CD14-positive monocyte (primary cell): Measurements from ENCODE around the gene OR51I1. TPM values are rescaled to one million over a fixed set of nuclear protein-coding genes. Genes with fewer than 3 reads are reported as not detected.

Experiments used
- DNase-seq, 3 donors: peaks; one replicate each; pipeline ENCODE4 v3.0.0-alpha.2; 2011 to 2022
- H2AFZ ChIP-seq: 2 replicates; pipeline ENCODE4 v1.6.0; 2012; ENCODE audit warnings: mild to moderate bottlenecking, low read depth, low read length, inconsistent platforms; ENCODE audit not compliant: insufficient read depth, poor library complexity, severe bottlenecking
- H3K27ac ChIP-seq, 2 donors: 1 replicate in 1 of 2; 2 replicates in 1 of 2; pipeline ENCODE4 v1.5.1; 2012 to 2013; ENCODE audit warnings: low read length in 2 of 2, control low read depth in 1 of 2, inconsistent platforms in 1 of 2, low read depth in 1 of 2, mild to moderate bottlenecking in 1 of 2
- H3K27me3 ChIP-seq, 2 donors: one replicate each; pipeline versions ENCODE4 v1.6.0 to v1.6.1; 2011 to 2013; ENCODE audit warnings: low read length in 2 of 2; ENCODE audit not compliant: control insufficient read depth in 2 of 2, insufficient read depth in 2 of 2
- H3K36me3 ChIP-seq, 2 donors: replicated peaks in 1 of 2; 1 replicate in 1 of 2; 2 replicates in 1 of 2; pipeline versions ENCODE4 v1.5.1 to v1.6.1; 2012 to 2013; ENCODE audit warnings: low read length in 2 of 2, control low read depth in 1 of 2, inconsistent platforms in 1 of 2, mild to moderate bottlenecking in 1 of 2; ENCODE audit not compliant: insufficient read depth in 2 of 2, control insufficient read depth in 1 of 2
- H3K4me1 ChIP-seq, 2 donors: 1 replicate in 1 of 2; 2 replicates in 1 of 2; pipeline versions ENCODE4 v1.5.1 to v1.6.1; 2012 to 2013; ENCODE audit warnings: low read length in 2 of 2, control low read depth in 1 of 2, inconsistent platforms in 1 of 2, mild to moderate bottlenecking in 1 of 2, moderate library complexity in 1 of 2; ENCODE audit not compliant: insufficient read depth in 2 of 2, control insufficient read depth in 1 of 2
- H3K4me2 ChIP-seq: replicated peaks from 2 replicates; pipeline ENCODE3; 2012; ENCODE audit warnings: low read length, moderate library complexity, mild to moderate bottlenecking; ENCODE audit not compliant: poor library complexity, severe bottlenecking; ENCODE audit errors: extremely low read depth
- H3K4me3 ChIP-seq, 3 experiments: fragments of 200-600 bp in 1 of 3; sonication (generic) in 1 of 3; replicated peaks in 1 of 3; 1 replicate in 2 of 3; 2 replicates in 1 of 3; pipeline ENCODE4 v1.5.1; 2011 to 2013; ENCODE audit warnings: low read length in 3 of 3, mild to moderate bottlenecking in 3 of 3, control low read depth in 2 of 3, low read depth in 2 of 3, inconsistent platforms in 1 of 3, moderate library complexity in 1 of 3
- H3K79me2 ChIP-seq: 2 replicates; pipeline ENCODE4 v1.6.0; 2012; ENCODE audit warnings: mild to moderate bottlenecking, control low read depth, inconsistent platforms, low read length, moderate library complexity; ENCODE audit not compliant: insufficient read depth
- H3K9ac ChIP-seq: 2 replicates; pipeline ENCODE4 v1.6.0; 2017; ENCODE audit warnings: low read length, mild to moderate bottlenecking; ENCODE audit not compliant: insufficient read depth, poor library complexity, severe bottlenecking
- H3K9me3 ChIP-seq, 2 donors: replicated peaks in 1 of 2; 1 replicate in 1 of 2; 2 replicates in 1 of 2; pipeline versions ENCODE4 v1.5.1 to v1.6.1; 2012 to 2013; ENCODE audit warnings: low read length in 2 of 2, control low read depth in 1 of 2; ENCODE audit not compliant: control insufficient read depth in 1 of 2, insufficient read depth in 1 of 2
- H4K20me1 ChIP-seq: 2 replicates; pipeline ENCODE4 v1.6.0; 2012; ENCODE audit warnings: mild to moderate bottlenecking, low read length, control low read depth, moderate library complexity; ENCODE audit not compliant: insufficient read depth
- H3K27ac Mint-ChIP-seq, 7 donors: one replicate each; pipeline ENCODE4 v1.8.0; 2020; ENCODE audit warnings: mild to moderate bottlenecking in 7 of 7, mixed read lengths in 7 of 7, moderate library complexity in 6 of 7, inconsistent platforms in 2 of 7
- H3K27me3 Mint-ChIP-seq, 3 donors: one replicate each; pipeline ENCODE4 v1.8.0; 2021 to 2022; ENCODE audit warnings: low read depth in 3 of 3, mild to moderate bottlenecking in 3 of 3, mixed read lengths in 3 of 3, moderate library complexity in 3 of 3, inconsistent platforms in 1 of 3
- H3K36me3 Mint-ChIP-seq, 2 donors: one replicate each; pipeline ENCODE4 v1.8.0; 2020; ENCODE audit warnings: mixed read lengths in 2 of 2, inconsistent platforms in 1 of 2, mild to moderate bottlenecking in 1 of 2
- H3K4me1 Mint-ChIP-seq: one replicate; pipeline ENCODE4 v1.8.0; 2020; ENCODE audit warnings: mild to moderate bottlenecking, mixed read lengths
- H3K4me3 Mint-ChIP-seq, 2 donors: one replicate each; pipeline ENCODE4 v1.8.0; 2020; ENCODE audit warnings: mild to moderate bottlenecking in 2 of 2, mixed read lengths in 2 of 2, moderate library complexity in 1 of 2
- H3K9me3 Mint-ChIP-seq, 7 donors: one replicate each; pipeline ENCODE4 v1.8.0; 2020 to 2022; ENCODE audit warnings: mixed read lengths in 7 of 7, mild to moderate bottlenecking in 6 of 7, moderate library complexity in 6 of 7, inconsistent platforms in 2 of 7
- CTCF ChIP-seq: fragments of 200-600 bp; IDR thresholded peaks from one replicate; pipeline ENCODE4 v1.8.0; 2022; ENCODE audit warnings: antibody characterized with exemption, mild to moderate bottlenecking
- WGBS: methylation state at CpG from one replicate; pipeline ENCODE4 v1.1.5; 2013; ENCODE audit warnings: missing lambda C conversion rate; ENCODE audit not compliant: insufficient coverage; 5-methylcytosine and 5-hydroxymethylcytosine counted together
- intact Hi-C, 2 donors: fragments of 100-400 bp; cut with micrococcal nuclease; formaldehyde crosslinking; loops; one replicate each; pipeline versions ENCODE4 v1.15.0 to v1.15.1; 2023
- polyA plus RNA-seq, 3 donors: library from polyadenylated mRNA; depleted of rRNA in 1 of 3; unstranded in 2 of 3; stranded (reverse) in 1 of 3; fragments of 300-500 nt in 2 of 3; fragments of >200 nt in 1 of 3; fragmentation: Illumina TruSeq in 2 of 3; gene quantifications; 1 replicate in 2 of 3; 2 replicates in 1 of 3; pipeline ENCODE4 v1.2.3, GENCODE V29; 2012 to 2021

OR51I1 gene
- polyA plus RNA-seq, 3 donors = not detected

- H3K27ac ChIP-seq = no peak within 1 kb of the TSS
- DNase-seq = no peak
- Mint-ChIP-seq H3K9me3 (peaks cover 0 to 6% (median 2%) of the 10 kb centered on the region in 7 donors), H3K27ac (no peak within 1 kb of the TSS), H3K36me3 (no peaks in the 10 kb centered on the region), H3K4me1 (no peaks in the 10 kb centered on the region), H3K27me3 (peaks cover 0 to 8% (median 2%) of the 10 kb centered on the region in 3 donors), H3K4me3 (no peak within 1 kb of the TSS)
- no CpG with 5 or more reads among the region's 1 CpG for WGBS
- no peaks in the 10 kb centered on the region for H4K20me1 ChIP-seq
- no peaks in the 10 kb centered on the region for H3K27me3 ChIP-seq
- no peaks in the 10 kb centered on the region for H3K4me1 ChIP-seq
- no peak within 1 kb of the TSS for H3K9ac ChIP-seq
- no peak for TF ChIP-seq CTCF
- no peaks in the 10 kb centered on the region for H3K79me2 ChIP-seq
- H3K4me3 ChIP-seq = no peak within 1 kb of the TSS
- H2AFZ ChIP-seq = no peak within 1 kb of the TSS
- no peaks in the 10 kb centered on the region for H3K9me3 ChIP-seq
- no peak within 1 kb of the TSS for H3K4me2 ChIP-seq
- no peaks in the 10 kb centered on the region for H3K36me3 ChIP-seq
- intact Hi-C loops = no loop called here
These were observed 19.5 kb downstream of the OR51I1 start, which contains the start of gene OR51Q1 for GRCh38 chr11:5421811-5422210. TSS of gene OR51Q1 (plus strand) at chr11:5422111. CDS start at chr11:5422201, 90 bp downstream.

- peaks cover 0 to 6% (median 2%) of the 10 kb centered on the region in 7 donors for H3K9me3 Mint-ChIP-seq
- 84% methylated on average over 4 of the region's 5 CpGs for WGBS
- Histone ChIP-seq H3K9me3 (no peaks in the 10 kb centered on the region), H3K4me3 (no peak overlapping the region), H4K20me1 (no peaks in the 10 kb centered on the region), H2AFZ (no peak overlapping the region), H3K27me3 (no peaks in the 10 kb centered on the region), H3K36me3 (no peaks in the 10 kb centered on the region), H3K4me2 (no peak overlapping the region), H3K27ac (no peak overlapping the region), H3K79me2 (no peaks in the 10 kb centered on the region), H3K9ac (no peak overlapping the region), H3K4me1 (no peaks in the 10 kb centered on the region)
- no peak for DNase-seq
- no peaks in the 10 kb centered on the region for H3K4me1 Mint-ChIP-seq
- no peaks in the 10 kb centered on the region for H3K36me3 Mint-ChIP-seq
- intact Hi-C loops = no loop called here
- peaks cover 0 to 7% (median 2%) of the 10 kb centered on the region in 3 donors for H3K27me3 Mint-ChIP-seq
- no peak for TF ChIP-seq CTCF
- no peak overlapping the region for H3K4me3 Mint-ChIP-seq
- no peak overlapping the region for H3K27ac Mint-ChIP-seq
These were observed 20.3 kb downstream of the OR51I1 start for GRCh38 chr11:5420993-5421392.
